GM18517 (cell line): Measurements from ENCODE around the gene THNSL1.
A peak's percentile ranks its signal among the peaks of the same experiment; 100 is the strongest.
"Not testable (repeated sequence)": the region's sequence is repeated elsewhere in the genome, so short reads cannot be mapped to it uniquely, and the experiment has no call there.

Experiments
- ATAC-seq: cut with Tn5 transposase; IDR thresholded peaks from one replicate; pipeline ENCODE4 v1.9.1; 2021; ENCODE audit warnings: mild to moderate bottlenecking, moderate library complexity; ENCODE audit not compliant: unreplicated experiment

THNSL1 gene

GRCh38 chr10:24998044-24998443, 18.4 kb upstream of the THNSL1 start:
- no peak for ATAC-seq

DNA sequence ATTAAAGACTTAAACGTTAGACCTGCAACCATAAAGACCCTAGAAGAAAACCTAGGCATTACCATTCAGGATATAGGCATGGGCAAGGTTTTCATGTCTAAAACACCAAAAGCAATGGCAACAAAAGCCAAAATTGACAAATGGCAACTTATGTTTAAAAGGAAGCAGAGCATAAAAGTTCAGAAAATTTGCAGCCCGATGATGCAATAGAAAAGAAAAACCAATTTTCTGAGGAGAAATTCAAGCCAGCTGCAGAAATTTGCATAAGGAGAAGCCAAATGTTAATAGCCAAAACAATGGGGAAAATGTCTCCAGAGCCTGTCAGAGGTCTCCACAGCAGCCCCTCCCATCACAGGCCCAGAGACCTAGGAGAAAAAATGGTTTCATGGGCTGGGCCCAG, 4.8 kb upstream of the THNSL1 start:
- not testable (repeated sequence) for ATAC-seq

- no peak for ATAC-seq
These were observed 1.8 kb upstream of the THNSL1 start for GRCh38 chr10:25014579-25014978.

- peak; percentile 79 for ATAC-seq
These were observed 510 bp upstream of the THNSL1 start, which contains the start of gene ENKUR for GRCh38 chr10:25015828-25016375. ENKUR (minus strand) TSS chr10:25016158; CDS start chr10:25015936, 222 bp downstream.

DNA sequence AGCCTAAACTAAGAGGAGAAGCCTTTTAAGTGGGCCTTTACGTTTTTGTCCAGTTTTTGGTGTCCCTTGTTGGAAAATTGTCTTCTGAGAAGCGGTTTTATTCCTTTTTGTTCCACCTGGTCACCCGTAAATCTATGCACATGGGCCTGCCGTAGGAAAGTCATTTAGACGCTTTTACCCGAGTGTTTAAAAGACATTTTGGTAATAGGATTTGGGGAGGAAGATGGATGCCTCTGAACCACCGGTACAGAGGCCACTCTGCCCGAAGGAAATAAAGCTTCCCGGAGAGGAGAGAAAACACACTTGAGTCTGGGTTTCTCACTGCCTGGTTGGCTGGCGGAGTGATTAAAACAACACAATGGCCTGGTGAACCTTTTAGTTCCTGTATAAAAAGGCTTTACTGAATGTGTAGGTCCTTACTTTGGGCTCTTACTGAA, 760 bp downstream of the THNSL1 start:
- peak; percentile 10 for ATAC-seq

DNA sequence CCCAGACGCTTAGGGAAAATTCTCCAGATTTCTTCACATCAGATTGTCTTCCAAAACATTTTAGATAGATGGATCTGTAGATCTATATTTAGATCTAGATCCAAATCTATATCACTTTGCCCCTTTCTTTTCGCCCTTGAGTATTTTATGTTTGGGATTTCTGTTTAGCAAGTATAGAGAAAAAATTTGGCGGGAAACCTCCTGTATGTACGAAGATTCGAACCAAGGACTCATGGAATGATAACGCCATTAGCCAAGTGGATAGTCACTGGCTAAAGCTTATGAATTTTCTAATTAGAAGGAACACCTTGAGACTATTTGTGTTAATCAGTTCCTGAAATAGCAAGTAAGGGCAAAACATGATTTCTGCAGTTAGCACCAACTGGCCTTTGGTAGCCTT, 1.2 kb downstream of the THNSL1 start:
- ATAC-seq, result no peak

DNA sequence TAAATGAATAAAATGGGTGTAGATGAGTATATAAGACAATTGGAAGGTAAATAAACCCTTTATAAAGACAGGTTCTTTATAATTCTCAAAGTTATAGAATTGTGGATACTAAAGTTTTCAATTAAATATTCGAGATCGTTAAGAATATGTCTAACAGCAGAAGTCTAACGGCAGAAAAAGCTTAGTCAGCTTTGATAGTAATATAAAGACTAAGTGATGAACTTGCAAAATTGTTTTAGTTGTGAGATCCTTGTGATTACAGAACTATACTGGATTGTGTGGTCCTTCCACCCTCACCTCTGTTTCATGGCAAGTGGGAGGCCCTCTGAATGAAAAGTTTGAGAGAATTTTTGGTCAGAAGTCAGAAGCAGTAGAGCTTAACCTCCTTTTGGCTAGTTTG, 2.3 kb downstream of the THNSL1 start:
- no peak for ATAC-seq

- ATAC-seq, result no peak
These were observed 6.9 kb downstream of the THNSL1 start for GRCh38 chr10:25023278-25023677.

GRCh38 chr10:25024528-25024927, 8.1 kb downstream of the THNSL1 start:
- no peak for ATAC-seq

DNA sequence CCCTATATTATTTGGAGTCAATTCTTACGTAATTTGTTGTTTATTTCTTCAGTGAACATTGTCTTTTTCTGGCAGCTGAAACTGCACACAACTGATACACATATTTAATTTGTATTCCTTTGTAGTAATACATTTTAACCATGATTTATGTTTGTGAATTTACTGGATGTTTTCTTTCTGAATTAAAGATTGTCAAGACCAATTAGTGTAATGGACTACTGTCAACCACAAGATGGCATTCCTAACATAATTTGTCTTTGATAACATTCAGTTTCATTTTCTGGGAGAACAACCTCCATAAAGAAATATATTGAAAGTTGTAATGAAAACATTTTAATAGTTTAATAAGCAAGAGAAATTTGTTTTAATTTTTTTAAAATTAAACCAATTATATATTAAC, 10.1 kb downstream of the THNSL1 start:
- no peak for ATAC-seq

DNA sequence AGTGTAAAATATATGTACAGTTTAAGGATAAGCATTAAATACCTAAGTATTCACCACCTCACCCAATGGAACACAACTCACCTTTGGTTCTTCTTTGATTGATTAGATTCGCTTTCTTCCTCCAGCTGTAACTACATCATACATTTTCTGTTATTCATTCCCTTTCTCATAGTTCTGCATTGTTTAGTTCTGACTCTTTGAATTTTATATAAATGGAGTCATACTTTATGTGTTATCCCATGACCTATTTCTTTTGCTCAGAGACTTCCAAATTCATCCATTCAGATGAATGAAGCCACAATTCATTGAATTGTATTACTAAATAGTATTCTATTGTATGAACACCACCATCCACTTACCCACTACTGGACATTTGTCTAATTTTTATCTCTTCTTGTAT, 12.3 kb downstream of the THNSL1 start:
- no peak for ATAC-seq

DNA sequence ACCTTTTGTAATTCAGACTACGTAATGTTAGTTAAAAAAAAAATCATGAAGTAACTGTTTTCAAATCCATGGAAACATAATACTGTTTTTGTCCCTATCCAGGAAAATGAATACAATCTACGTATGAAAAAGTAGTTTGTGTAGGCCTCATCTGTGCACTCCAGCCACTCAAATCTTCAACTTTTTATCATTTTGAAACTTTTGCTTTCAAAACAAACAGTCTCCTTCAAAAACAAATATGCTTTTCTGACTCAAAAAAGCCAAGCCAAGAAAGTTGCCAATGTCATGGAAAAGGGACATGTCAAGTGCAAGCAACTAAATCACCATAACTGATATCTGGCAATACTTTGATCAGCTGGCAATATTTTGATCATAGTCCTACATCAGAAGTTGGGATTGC, 13.1 kb downstream of the THNSL1 start:
- no peak for ATAC-seq

GRCh38 chr10:25036381-25036780, 20.0 kb downstream of the THNSL1 start:
- no peak for ATAC-seq

- no peak for ATAC-seq
These were observed 21.9 kb downstream of the THNSL1 start for GRCh38 chr10:25038325-25038724.

DNA sequence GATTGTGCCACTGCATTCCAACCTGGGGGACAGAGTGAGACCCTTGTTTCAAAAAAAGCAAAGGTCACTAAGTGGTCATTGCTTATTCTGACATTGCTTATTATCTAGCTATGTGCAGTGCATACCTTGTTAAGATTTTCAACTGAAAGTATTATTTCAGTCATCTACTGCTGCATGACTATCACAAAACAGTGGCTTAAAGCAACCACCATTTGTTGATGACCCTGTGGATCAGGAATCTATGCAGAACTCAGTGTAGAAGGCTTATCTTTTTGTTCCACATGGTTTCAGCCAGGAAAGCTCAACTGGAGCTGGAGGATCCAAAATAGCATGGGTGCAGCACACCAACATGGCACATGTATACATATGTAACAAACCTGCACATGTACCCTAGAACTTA, 23.1 kb downstream of the THNSL1 start:
- ATAC-seq, result no peak

GRCh38 chr10:25046641-25047040, 30.2 kb downstream of the THNSL1 start:
- no peak for ATAC-seq

GRCh38 chr10:25047088-25047487, 30.7 kb downstream of the THNSL1 start:
- ATAC-seq, result no peak

- ATAC-seq, result no peak
These were observed 31.3 kb downstream of the THNSL1 start for GRCh38 chr10:25047591-25048301.

DNA sequence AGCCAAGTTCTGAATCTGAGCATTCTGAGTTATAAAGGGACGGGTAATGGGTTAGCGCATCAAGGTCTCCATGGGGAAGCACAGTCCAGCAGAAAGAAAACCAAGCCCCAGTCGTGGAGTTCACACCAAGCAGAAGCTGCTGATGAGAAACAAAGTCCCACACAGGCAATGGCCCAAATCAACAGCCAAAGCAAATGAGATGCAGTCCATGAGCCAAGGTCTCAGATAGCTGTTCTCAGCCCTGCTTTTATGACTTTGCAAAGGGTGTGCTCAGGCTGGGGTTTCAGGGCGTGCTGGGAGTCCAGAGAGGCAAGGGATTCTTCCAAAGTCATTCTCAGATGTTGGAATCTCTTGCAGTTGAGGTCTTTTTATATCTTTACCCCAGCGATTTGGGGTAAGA, 32.0 kb downstream of the THNSL1 start:
- ATAC-seq, result no peak

DNA sequence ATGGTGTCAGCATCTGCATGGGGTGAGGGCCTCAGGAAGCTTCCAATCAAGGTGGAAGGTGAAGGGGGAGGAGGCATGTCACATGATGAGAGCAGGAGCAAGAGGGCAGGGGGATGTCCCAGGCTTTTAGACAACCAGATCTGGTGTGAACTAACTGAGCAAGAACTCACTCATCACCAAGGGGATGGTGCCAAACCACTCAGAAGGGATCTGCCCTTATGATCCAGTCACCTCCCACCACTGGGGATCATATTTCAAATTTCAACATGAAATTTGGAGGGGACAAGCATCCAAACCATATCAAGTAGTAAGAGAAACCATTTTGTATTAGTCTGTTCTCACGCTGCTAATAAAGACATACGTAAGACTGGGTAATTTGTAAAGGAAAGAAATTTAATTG, 33.6 kb downstream of the THNSL1 start:
- ATAC-seq, result no peak

DNA sequence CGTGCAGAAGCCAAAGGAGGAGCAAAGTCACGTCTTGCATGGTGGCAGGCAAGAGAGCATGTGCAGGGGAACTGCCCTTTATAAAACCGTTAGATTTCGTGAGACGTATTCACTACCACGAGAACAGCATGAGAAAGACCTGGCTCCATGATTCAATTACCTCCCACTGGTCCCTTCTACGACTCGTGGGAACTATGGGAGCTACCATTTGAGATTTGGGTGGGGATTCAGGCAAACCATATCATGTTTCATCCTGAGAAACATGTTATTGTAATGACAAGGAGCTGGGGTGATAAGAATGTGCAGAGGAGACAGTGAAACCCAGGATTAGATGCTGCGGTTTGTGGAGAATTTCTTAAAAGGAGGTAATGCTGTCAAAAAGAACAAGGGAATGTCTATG, 34.0 kb downstream of the THNSL1 start:
- ATAC-seq, result no peak

DNA sequence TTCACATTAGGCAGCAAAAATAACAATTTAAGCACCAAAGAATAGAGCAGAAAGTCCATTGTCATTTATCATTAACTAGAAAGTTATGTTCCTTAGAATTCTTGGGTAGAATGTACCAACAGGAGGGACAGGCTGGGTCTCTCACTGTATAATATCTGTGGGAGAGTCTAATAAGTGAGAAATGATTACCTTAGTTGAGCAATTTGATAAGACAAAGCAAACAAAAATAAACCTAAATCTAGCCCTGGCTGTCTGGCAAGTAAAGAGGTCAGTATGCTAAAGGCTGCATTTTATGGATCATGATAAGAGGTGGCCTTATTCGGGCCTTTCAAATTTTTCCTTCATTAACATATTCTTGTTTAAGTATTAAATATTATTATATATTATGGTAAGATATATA, 35.6 kb downstream of the THNSL1 start:
- no peak for ATAC-seq

DNA sequence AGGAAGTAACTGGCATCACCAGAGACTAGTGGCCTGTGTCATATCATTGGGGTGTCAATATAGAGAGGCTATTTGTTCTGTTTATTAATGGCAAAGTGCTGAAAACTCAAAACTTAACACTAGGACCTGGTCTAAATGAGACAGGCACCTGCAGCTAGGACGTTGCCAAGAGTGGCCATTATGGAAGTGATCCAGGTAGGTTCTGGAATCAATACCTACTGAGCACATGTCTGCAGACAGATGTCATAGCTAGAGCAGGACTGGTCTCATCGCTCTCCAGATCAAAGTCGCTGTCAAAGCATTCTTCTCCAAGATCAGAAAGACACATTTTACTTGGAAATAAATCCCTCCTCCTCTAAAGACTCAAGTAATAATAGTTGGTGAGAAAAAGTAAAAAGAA, 40.3 kb downstream of the THNSL1 start:
- ATAC-seq, result no peak
